ENCODE results near the gene IL17F.

- TF ChIP-seq, protein P1, sequence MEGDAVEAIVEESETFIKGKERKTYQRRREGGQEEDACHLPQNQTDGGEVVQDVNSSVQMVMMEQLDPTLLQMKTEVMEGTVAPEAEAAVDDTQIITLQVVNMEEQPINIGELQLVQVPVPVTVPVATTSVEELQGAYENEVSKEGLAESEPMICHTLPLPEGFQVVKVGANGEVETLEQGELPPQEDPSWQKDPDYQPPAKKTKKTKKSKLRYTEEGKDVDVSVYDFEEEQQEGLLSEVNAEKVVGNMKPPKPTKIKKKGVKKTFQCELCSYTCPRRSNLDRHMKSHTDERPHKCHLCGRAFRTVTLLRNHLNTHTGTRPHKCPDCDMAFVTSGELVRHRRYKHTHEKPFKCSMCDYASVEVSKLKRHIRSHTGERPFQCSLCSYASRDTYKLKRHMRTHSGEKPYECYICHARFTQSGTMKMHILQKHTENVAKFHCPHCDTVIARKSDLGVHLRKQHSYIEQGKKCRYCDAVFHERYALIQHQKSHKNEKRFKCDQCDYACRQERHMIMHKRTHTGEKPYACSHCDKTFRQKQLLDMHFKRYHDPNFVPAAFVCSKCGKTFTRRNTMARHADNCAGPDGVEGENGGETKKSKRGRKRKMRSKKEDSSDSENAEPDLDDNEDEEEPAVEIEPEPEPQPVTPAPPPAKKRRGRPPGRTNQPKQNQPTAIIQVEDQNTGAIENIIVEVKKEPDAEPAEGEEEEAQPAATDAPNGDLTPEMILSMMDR (IDR thresholded peaks at IDR 0.05; ENCODE audit: insufficient read depth, low read length, poor library complexity, severe bottlenecking), result no peak
- TF ChIP-seq EZH2phosphoT487 (conservative IDR thresholded peaks at IDR 0.05; ENCODE audit: low read length), result no peak
Measured at GRCh38 chr6:52233005-52233404, 11.3 kb downstream of the IL17F start.

All from SU-DHL-6 (cell line).